ENCODE measurements around the gene PADI2. TPM values are rescaled to one million over a fixed set of nuclear protein-coding genes. Genes with fewer than 3 reads are reported as not detected.

The PADI2 gene
- total and polyA plus RNA-seq, 2 of the 8 experiments (the other 6 are each of a cell fraction or from before 2014, with no cell fraction given) = 1.6 to 7.5 TPM

DNA sequence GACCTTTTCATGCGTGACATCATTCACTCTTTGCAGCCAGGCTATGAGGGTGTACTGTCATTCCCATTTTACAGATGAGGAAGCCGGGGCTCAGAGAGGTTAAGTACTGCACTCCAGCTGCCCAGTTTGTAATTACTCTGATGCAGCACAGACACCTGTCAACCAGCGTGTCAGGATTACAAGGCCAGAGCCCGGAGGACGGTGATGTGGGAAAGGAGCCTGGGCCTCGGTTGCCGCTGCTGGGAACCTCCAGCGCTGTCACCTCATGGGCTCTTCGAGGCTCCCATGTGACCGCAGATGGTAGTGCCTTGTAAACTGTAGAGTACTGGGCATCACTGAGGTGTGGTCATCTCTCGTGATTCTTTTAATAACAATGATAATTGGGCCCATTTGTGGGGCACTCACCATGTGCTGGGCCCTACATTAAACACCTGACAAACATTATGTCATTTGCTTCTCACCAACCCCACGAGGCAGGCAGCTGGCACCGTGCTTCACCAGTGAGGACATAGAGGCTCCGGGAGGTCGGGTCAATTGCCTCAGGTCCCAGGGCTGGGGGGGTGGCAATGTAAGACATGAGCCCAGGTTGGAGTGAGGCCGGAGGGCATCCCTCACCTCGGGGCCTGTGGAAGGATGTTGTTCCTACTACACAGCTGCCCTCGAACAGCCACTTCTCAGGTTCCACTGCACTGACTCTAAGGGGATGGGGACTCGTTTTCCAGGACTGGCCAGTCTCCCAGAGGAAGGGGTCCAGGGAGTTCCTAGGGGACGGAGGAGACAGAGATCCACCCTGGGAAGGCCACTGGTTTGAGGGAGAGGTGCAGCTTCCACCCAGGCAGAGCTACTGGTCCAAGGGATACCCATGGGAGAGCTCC lies 42.9 kb upstream of the PADI2 start:
- no peak overlapping the region for H2AFZ ChIP-seq (ENCODE audit: low read length)
- no peak overlapping the region for H4K5ac ChIP-seq (ENCODE audit: insufficient read length, low read depth, low read length)
- no peak overlapping the region for H3K56ac ChIP-seq (replicated peaks; ENCODE audit: insufficient read length, low read depth, low read length)
- no peak overlapping the region for H2BK15ac ChIP-seq (ENCODE audit: low read length)
- whole genome bisulfite sequencing, 2 experiments (ENCODE audit: extremely low coverage in 1 of 2, insufficient coverage in 1 of 2, insufficient read length in 1 of 2, insufficient replicate concordance in 2 of 2, low coverage in 1 of 2, low lambda C conversion rate in 2 of 2, missing lambda C conversion rate in 1 of 2) = 90% methylated on average over 20 of the region's 20 CpGs; no CpG with 5 or more reads in 1 of the 2 experiments
- FAIRE-seq (no peak), DNase-seq (ENCODE audit: low read depth in 1 of 2, low spot score in 2 of 2) (peak in 1 of 2 experiments; percentile 39)
- TF ChIP-seq GTF2F1 (IDR thresholded peaks at IDR 0.05; ENCODE audit: borderline replicate concordance, low read depth, low read length) = no peak
- H2BK120ac ChIP-seq (replicated peaks; ENCODE audit: low read depth, low read length) = no peak overlapping the region
- H3K9ac ChIP-seq (replicated peaks in 1 of 4; ENCODE audit: extremely low read depth in 1 of 4, low read depth in 3 of 4, low read length in 3 of 4) = no peak overlapping the region
- no peak overlapping the region for H3K27ac ChIP-seq (ENCODE audit: low read depth, low read length)
- no peak overlapping the region for H3K14ac ChIP-seq (ENCODE audit: insufficient read length)
- H3K27me3 ChIP-seq (replicated peaks in 1 of 4; ENCODE audit: control insufficient read depth in 3 of 4, extremely low read depth in 1 of 4, insufficient read depth in 3 of 4, low read length in 3 of 4) = no peaks in the 10 kb centered on the region; a peak in 1 of 7 replicates
- H4K91ac ChIP-seq (replicated peaks; ENCODE audit: insufficient read length, low read length) = no peak overlapping the region
- H3K36me3 ChIP-seq (ENCODE audit: control insufficient read depth in 2 of 4, insufficient read depth in 4 of 4, low read length in 3 of 4) = no peaks in the 10 kb centered on the region
- no peaks in the 10 kb centered on the region for H3K79me2 ChIP-seq (ENCODE audit: control insufficient read depth in 1 of 2, insufficient read depth in 2 of 2, low read length in 2 of 2)
- no peak overlapping the region for H2AK5ac ChIP-seq (ENCODE audit: low read depth, low read length)
- H3K4me2 ChIP-seq (ENCODE audit: insufficient read depth in 1 of 2, low read depth in 2 of 2, low read length in 2 of 2) = no peak overlapping the region
- no peak overlapping the region for H2BK5ac ChIP-seq (ENCODE audit: low read depth, low read length)
- ChIA-PET CTCF (ENCODE audit: partially characterized antibody) (interaction anchor here (2.2 kb wide), 2 partner anchors 75 to 174 kb away, joined by 5 to 7 read pairs; no protein-coding TSS in a partner anchor), POLR2A (ENCODE audit: partially characterized antibody) (no interaction called here)
- no peak overlapping the region for H3K4me3 ChIP-seq (ENCODE audit: extremely low read depth in 1 of 4, insufficient read depth in 2 of 4, low read depth in 3 of 4, low read length in 4 of 4)
- peaks cover 5% of the 10 kb centered on the region; the same call in 1 of the 2 replicates for H3K23me2 ChIP-seq (ENCODE audit: low read depth, low read length)
- no peak overlapping the region; the same call in 1 of the 2 replicates for H4K8ac ChIP-seq (ENCODE audit: extremely low read depth, insufficient read depth, low read length)
- 0 out of 4 replicates have a peak, but pooled peaks cover 3 to 6% of the 10 kb centered on the region in 2 experiments for H3K9me3 ChIP-seq (ENCODE audit: insufficient read depth in 2 of 2, low read depth in 1 of 2, low read length in 1 of 2)
- no peak overlapping the region for H3K18ac ChIP-seq (ENCODE audit: extremely low read depth, low read length)
- peaks cover 0 to 4% (median 3%) of the 10 kb centered on the region in 4 experiments; a peak in 5 of 7 replicates for H3K4me1 ChIP-seq (replicated peaks in 1 of 4; ENCODE audit: control insufficient read depth in 3 of 4, insufficient read depth in 4 of 4, low read length in 3 of 4)
- peaks cover 0 to 2% of the 10 kb centered on the region in 2 experiments for H4K20me1 ChIP-seq (replicated peaks in 1 of 2; ENCODE audit: control insufficient read depth in 1 of 2, insufficient read depth in 2 of 2, low read length in 2 of 2)
- H2BK12ac ChIP-seq (ENCODE audit: low read depth, low read length) = no peak overlapping the region
- H3K23ac ChIP-seq (ENCODE audit: insufficient read length) = no peak overlapping the region
- H3K4ac ChIP-seq (replicated peaks; ENCODE audit: insufficient read length, low read depth, low read length) = no peak overlapping the region
- H2BK20ac ChIP-seq (ENCODE audit: low read length) = no peak overlapping the region
- no peaks in the 10 kb centered on the region for H3K79me1 ChIP-seq (ENCODE audit: low read depth, low read length)
